ENCODE data around the gene LUC7L3.
"Not testable (repeated sequence)": the region's sequence is repeated elsewhere in the genome, so short reads cannot be mapped to it uniquely, and the experiment has no call there.

The LUC7L3 gene

GRCh38 chr17:50794361-50794760 lies 75.0 kb downstream of the LUC7L3 start:
- no peaks in the 10 kb centered on the region for H3K27me3 Mint-ChIP-seq
- H3K9me3 Mint-ChIP-seq: no peaks in the 10 kb centered on the region
- H3K27ac Mint-ChIP-seq: no peak overlapping the region
- H3K36me3 Mint-ChIP-seq (ENCODE audit: low read depth): no peaks in the 10 kb centered on the region
- no peaks in the 10 kb centered on the region for H3K4me1 Mint-ChIP-seq (ENCODE audit: low read depth)
- H3K4me3 Mint-ChIP-seq: no peak overlapping the region

DNA sequence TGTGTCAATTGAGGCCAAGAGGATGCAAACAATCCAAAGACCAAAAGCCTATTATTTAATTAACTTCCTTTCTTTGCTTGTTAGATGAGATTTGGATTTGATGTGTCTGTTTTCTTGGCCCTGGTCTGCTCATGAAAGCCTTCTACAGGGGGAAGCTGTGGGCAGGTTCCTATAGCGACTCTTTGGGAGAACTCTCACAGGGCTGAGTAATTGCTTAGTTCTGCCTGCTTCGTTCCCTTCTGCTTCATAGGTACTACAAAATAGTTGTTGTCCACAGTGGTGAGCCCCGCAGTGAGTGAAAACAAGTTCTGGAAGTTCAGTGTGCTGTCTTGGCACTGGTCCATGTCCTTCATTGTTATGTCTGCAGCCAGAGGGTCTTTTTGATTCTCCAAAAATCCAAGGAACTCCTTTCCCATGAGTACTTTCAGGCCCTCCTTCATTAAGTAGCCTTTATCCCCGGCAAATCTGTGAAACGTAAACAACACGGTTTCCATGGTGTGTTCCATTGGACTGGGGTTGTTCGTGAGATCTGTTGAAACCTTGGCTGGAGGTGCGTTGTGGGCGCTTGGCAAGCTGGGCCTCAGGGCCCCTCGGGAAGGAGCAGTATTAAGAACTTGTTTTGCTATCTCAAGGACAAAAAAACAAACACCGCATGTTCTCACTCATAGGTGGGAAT lies 77.9 kb downstream of the LUC7L3 start:
- no peaks in the 10 kb centered on the region for H3K27me3 Mint-ChIP-seq
- H3K4me3 Mint-ChIP-seq: no peak overlapping the region
- no peaks in the 10 kb centered on the region for H3K4me1 Mint-ChIP-seq (ENCODE audit: low read depth)
- no peak overlapping the region for H3K27ac Mint-ChIP-seq
- H3K9me3 Mint-ChIP-seq: no peaks in the 10 kb centered on the region
- H3K36me3 Mint-ChIP-seq (ENCODE audit: low read depth): no peaks in the 10 kb centered on the region

- no peak overlapping the region for H3K4me3 Mint-ChIP-seq
- H3K27ac Mint-ChIP-seq: no peak overlapping the region
- no peaks in the 10 kb centered on the region for H3K27me3 Mint-ChIP-seq
- no peaks in the 10 kb centered on the region for H3K4me1 Mint-ChIP-seq (ENCODE audit: low read depth)
- no peaks in the 10 kb centered on the region for H3K9me3 Mint-ChIP-seq
- no peaks in the 10 kb centered on the region for H3K36me3 Mint-ChIP-seq (ENCODE audit: low read depth)
These were observed 79.3 kb downstream of the LUC7L3 start for GRCh38 chr17:50798424-50799288.

- no peaks in the 10 kb centered on the region for H3K27me3 Mint-ChIP-seq
- H3K4me1 Mint-ChIP-seq (ENCODE audit: low read depth): no peaks in the 10 kb centered on the region
- H3K27ac Mint-ChIP-seq: no peak overlapping the region
- no peaks in the 10 kb centered on the region for H3K36me3 Mint-ChIP-seq (ENCODE audit: low read depth)
- H3K4me3 Mint-ChIP-seq: no peak overlapping the region
- H3K9me3 Mint-ChIP-seq: no peaks in the 10 kb centered on the region
These were observed 80.2 kb downstream of the LUC7L3 start for GRCh38 chr17:50799582-50799981.

DNA sequence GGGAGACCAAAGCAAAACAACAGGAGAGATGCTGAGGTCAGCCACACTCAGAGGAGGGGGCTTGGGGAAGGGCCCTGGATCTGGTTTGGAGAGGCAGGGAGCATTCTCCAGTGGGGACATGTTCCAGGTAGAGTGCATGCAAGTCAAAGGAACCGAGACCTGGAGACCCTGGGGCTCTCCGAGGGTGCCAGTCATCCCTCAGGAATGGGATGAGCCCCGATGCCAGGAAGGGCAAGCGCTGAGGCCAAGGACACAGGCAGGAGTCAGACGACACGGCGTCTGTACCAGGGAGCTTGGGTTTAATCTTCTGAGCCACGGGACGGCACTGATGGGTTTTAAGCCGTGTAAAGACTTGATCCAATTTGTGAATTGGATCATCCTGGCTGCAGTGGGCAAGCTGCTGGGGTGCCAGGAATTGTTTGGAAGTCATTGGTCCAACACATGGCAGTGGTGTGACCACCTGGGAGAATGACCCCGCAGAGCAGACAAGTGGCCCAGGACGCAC lies 80.8 kb downstream of the LUC7L3 start:
- no peaks in the 10 kb centered on the region for H3K27me3 Mint-ChIP-seq
- H3K4me3 Mint-ChIP-seq: no peak overlapping the region
- no peaks in the 10 kb centered on the region for H3K4me1 Mint-ChIP-seq (ENCODE audit: low read depth)
- H3K9me3 Mint-ChIP-seq: no peaks in the 10 kb centered on the region
- H3K27ac Mint-ChIP-seq: no peak overlapping the region
- H3K36me3 Mint-ChIP-seq (ENCODE audit: low read depth): no peaks in the 10 kb centered on the region

GRCh38 chr17:50802609-50803571 lies 83.5 kb downstream of the LUC7L3 start:
- H3K4me3 Mint-ChIP-seq: no peak overlapping the region
- H3K36me3 Mint-ChIP-seq (ENCODE audit: low read depth): no peaks in the 10 kb centered on the region
- no peak overlapping the region for H3K27ac Mint-ChIP-seq
- H3K27me3 Mint-ChIP-seq: no peaks in the 10 kb centered on the region
- H3K4me1 Mint-ChIP-seq (ENCODE audit: low read depth): no peaks in the 10 kb centered on the region
- no peaks in the 10 kb centered on the region for H3K9me3 Mint-ChIP-seq

- no peaks in the 10 kb centered on the region for H3K4me1 Mint-ChIP-seq (ENCODE audit: low read depth)
- no peaks in the 10 kb centered on the region for H3K36me3 Mint-ChIP-seq (ENCODE audit: low read depth)
- no peaks in the 10 kb centered on the region for H3K27me3 Mint-ChIP-seq
- H3K4me3 Mint-ChIP-seq: no peak overlapping the region
- H3K27ac Mint-ChIP-seq: no peak overlapping the region
- no peaks in the 10 kb centered on the region for H3K9me3 Mint-ChIP-seq
These were observed 84.3 kb downstream of the LUC7L3 start for GRCh38 chr17:50803676-50804075.

DNA sequence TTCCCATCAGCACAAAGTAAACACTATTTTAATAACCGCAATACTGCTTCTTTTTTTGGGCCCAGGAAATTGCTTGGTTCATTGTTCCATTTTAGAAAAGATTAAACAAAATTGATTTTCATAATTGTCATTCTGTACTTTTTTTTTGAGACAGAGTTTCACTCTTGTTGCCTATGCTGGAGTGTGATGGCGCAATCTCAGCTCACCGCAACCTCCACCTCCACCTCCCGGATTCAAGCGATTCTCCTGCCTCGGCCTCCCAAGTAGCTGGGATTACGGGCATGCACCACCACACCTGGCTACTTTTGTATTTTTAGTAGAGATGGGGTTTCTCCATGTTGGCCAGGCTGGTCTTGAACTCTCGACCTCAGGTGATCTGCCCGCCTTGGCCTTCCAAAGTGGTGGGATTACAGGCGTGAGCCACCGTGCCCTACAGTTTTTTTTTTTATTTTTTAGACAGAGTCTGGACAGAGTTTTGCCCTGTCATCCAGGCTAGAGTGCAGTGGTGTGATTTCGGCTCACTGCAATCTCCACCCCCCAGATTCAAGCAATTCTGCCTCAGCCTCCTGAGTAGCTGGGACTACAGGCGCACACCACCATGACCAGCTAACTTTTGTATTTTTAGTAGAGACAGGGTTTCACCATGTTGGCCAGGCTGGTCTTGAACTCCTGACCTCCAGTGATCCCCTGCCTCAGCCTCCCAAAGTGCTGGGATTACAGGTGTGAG lies 85.5 kb downstream of the LUC7L3 start:
- H3K27me3 Mint-ChIP-seq; H3K9me3 Mint-ChIP-seq; H3K36me3 Mint-ChIP-seq (ENCODE audit: low read depth); H3K4me1 Mint-ChIP-seq (ENCODE audit: low read depth); H3K27ac Mint-ChIP-seq; H3K4me3 Mint-ChIP-seq: not testable (repeated sequence)

DNA sequence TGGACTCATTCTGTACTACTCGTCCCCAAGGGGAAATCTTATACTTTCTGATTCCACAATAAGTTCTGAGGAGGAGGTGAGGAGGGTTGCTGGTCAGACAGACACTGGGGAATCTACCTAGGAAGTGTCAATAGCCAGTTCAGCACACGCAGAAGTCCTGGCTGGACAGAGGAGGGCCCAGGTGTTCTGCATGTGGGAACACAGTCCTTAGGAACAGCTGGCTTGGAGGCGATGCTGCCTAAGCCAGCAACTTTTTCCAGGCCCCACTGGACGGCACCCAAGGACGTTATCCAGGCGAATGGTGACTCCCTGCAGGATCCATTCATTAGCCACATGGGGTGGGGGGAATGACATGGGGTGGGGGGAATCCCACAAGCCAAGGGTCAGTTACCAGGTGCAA lies 86.1 kb downstream of the LUC7L3 start:
- H3K36me3 Mint-ChIP-seq (ENCODE audit: low read depth): no peaks in the 10 kb centered on the region
- H3K9me3 Mint-ChIP-seq: no peaks in the 10 kb centered on the region
- no peak overlapping the region for H3K27ac Mint-ChIP-seq
- H3K4me1 Mint-ChIP-seq (ENCODE audit: low read depth): no peaks in the 10 kb centered on the region
- H3K4me3 Mint-ChIP-seq: no peak overlapping the region
- no peaks in the 10 kb centered on the region for H3K27me3 Mint-ChIP-seq

All from stimulated activated naive CD8-positive, alpha-beta T cell treated with anti-CD3 and anti-CD28 coated beads, Interleukin-15, Interleukin-2, amounts not matched to agents 100 ng/mL and 50 ng/mL, for 24 hours (primary cell).